NCI-H524 treated with DMSO at 0.1 percent for 48 hours (cell line): ENCODE measurements around the gene SLC35A4.
A peak's percentile ranks its signal among the peaks of the same experiment; 100 is the strongest.

ENCODE experiments used
- DNase-seq: peaks from one replicate; lab custom pipeline; 2025; lab: John Stamatoyannopoulos, UW

The SLC35A4 gene, protein sequence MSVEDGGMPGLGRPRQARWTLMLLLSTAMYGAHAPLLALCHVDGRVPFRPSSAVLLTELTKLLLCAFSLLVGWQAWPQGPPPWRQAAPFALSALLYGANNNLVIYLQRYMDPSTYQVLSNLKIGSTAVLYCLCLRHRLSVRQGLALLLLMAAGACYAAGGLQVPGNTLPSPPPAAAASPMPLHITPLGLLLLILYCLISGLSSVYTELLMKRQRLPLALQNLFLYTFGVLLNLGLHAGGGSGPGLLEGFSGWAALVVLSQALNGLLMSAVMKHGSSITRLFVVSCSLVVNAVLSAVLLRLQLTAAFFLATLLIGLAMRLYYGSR

DNA sequence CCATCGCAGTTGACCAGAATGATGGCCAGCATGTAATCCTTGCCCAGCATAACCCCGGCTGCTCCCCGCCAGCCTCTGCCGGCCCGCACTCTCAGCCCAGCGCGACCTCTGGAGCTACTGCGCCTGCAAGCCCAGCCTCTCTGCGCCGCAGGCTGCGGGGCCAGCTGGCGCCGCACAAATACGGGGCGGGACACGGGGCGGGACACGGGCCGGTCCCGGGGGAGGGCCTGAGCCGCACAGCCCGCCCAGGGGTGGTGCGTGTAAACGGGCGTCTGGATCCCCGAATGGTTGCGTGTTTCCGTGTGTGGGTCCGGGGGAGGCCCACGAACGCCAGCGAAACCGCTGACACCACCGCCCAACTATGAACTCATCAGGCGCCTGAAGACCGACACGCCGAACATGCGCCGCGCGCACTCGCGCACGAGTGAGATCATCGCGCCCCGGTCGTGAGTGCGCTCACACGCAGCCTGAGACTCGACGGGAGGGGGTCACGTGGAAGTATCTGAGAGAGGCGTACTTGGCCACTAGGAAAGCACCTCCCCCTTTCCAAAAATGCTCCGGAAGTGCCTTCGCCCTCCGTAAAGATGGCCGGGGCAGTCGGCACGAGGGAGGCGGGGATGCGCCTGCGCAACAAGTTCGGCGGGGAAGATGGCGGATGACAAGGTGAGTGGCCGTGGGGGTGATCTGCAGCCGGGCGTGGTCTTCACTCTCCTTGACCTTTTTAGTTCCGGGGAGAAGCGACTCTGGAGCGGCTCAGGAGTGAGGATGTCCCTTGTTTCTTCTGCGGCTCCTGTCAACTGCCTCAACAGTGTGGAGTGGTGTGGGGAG, at the start of gene SLC35A4, which contains the start of gene APBB3:
Gene SLC35A4 (plus strand): TSS at position 633 of the 828 bp plus-strand sequence. CDS start 2,342 bp downstream, outside the sequence.
Gene APBB3 (minus strand): TSS at position 403 of the 828 bp plus-strand sequence. CDS start 353 bp downstream, at position 50.
- DNase-seq = peak; percentile 88

DNA sequence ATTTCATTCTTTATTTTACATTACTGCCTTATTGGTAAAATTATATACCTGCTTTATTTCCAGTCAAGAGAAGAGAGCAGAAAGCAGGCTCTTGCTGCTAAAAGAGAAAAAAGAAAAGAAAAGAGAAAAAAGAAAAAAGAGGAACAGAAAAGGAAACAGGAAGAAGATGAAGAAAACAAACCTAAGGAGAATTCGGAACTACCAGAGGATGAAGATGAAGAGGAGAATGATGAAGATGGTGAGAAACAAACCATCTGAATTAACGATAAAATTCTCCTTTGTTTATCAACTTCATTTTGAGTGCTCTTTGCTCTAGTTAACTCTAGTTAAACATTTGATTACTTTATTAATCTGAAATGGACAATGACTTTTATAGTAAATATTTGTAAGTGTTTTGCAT, 40.6 kb upstream of the SLC35A4 start:
- DNase-seq = no peak

DNA sequence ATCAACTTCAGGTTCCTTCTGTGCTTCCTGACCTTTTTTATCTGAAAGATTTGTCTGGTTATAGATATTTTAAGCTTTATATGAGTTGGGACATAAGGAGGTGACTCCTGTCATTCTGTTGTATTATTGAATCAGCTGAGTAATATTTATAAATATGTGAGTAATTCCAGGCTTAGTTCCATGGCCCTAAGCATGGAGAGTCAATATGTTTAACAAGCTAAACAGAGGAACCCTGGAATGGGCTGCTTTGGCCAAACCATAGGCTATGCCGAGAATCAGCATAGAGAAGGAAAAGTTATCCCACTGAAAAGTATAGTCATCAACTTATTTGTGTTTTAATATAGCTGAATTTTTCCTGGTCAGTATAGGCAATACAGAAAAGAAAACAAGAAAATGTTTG, 24.4 kb upstream of the SLC35A4 start:
- no peak for DNase-seq

DNA sequence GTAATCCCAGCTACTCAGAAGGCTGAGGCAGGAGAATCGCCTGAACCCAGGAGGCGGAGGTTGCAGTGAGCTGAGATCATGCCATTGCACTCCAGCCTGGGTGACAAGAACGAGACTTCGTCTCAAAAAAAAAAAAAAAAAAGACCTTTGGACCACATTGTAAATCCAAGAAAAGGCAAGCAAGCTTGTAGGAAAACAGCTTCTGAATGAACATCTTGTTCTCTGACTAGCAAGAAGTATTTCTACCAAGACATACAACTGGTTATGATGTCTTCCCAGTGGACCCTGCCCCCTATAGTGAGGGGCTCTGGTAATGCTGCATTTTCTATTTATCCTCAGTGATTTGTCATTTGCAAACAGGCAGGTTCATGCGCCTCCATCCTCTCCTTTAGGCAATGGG, 21.7 kb upstream of the SLC35A4 start:
- DNase-seq = no peak

GRCh38 chr5:140544986-140545385, 19.6 kb upstream of the SLC35A4 start:
- no peak for DNase-seq

- DNase-seq = no peak
Observed at GRCh38 chr5:140545606-140546005, 19.0 kb upstream of the SLC35A4 start.

- DNase-seq = no peak
Observed at GRCh38 chr5:140546851-140547507, 17.6 kb upstream of the SLC35A4 start.

- DNase-seq = peak; percentile 3
Observed at GRCh38 chr5:140547508-140548299, 16.9 kb upstream of the SLC35A4 start, which contains the start of gene EIF4EBP3. Gene EIF4EBP3 (plus strand): TSS chr5:140547662. CDS start chr5:140547738, 76 bp downstream.

DNA sequence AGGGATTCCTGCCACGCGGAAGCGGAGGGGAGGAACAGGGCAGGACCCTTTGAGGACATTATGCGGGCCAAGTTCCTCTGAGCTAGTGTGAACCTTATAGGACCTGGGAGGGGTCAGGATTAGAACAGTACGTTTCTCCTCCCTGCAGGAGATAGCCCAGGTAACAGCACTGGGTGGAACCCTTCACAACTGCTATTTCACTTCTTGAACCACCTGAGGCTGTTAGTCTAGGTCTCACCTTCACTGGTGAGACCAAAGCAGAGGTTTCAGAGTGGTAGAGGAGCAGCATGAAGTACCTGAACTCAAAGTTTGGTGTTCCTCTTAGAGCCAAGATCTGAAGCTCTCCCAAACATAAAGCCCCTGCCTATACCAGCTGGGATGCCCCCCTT, 16.3 kb upstream of the SLC35A4 start:
- DNase-seq = no peak

GRCh38 chr5:140548791-140549190, 15.8 kb upstream of the SLC35A4 start:
- DNase-seq = no peak

GRCh38 chr5:140549237-140550144, 15.1 kb upstream of the SLC35A4 start:
- no peak for DNase-seq

GRCh38 chr5:140550147-140551079, 14.2 kb upstream of the SLC35A4 start:
- DNase-seq = no peak

- DNase-seq = no peak
Observed at GRCh38 chr5:140551872-140552271, 12.8 kb upstream of the SLC35A4 start.

- no peak for DNase-seq
Observed at GRCh38 chr5:140553657-140554056, 11.0 kb upstream of the SLC35A4 start.

DNA sequence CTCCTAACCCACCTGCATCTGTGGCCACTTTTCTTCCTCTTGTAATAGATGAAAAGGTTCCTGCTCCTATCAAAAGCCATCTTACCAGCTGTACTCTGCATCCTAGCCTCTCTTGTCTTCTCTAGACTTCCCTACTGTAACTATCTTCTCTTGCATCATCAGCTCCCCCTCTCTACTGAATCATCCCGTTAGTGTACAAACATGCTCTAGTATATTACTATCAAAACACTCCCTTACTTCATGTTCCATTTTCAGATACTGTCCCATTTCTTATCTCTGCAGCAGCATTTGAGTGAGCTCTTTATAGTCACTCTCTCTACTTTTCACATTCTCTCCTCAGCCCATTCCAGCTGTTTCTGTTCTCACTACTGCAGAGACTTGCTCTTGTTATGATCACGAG, 10.2 kb upstream of the SLC35A4 start:
- no peak for DNase-seq

- DNase-seq = no peak
Observed at GRCh38 chr5:140555747-140556312, 8.8 kb upstream of the SLC35A4 start.

DNA sequence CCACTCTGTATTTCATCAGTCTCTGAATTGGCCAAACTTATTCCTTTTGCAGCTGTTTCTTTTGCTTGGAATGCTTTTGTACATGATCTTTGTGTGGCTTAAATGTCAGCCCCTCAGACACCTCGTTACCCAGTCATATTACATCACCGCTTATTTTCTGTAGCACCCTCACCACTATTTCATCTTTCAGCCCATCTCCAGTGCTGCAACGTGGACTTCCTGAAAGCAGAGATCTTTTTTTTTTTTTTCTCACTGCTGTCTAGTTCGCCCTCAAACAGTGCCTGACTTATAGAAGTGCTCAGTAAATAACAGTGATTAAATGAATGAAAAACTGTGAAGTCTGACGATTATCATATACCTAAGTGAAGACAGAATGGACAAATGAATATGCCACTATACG, 8.2 kb upstream of the SLC35A4 start:
- DNase-seq = no peak

DNA sequence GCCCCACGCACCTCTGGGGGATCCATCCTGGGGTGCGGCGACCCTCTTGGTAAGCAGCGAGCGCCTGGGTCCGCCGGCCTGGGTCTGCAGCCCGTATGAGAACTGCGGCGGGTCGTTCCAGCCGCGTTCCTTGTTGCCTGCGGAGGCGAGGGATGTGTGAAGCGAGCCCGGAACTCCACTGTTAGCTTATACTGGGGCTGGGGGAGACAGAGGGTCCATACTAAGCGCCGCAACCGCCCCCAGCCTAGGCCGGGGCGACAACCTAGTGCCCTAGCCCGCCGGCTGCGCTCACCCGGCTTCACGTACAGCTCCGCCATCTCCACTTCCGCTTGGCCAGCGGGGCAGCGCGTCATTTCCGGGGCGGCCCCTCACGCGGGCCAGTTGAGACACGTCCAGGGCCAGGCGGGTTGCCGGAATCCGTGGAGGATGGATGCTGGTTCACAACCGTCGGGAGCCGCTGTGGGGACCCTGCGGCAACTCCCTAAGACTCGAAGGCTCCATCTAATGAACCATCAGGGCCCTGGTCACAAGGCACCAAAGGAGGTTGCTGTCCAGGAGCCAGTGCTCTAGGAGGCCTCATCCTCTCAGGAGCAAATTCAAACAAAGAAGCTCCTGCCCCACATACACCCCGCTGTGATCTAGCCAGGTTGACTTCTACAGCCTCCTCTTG, 7.4 kb upstream of the SLC35A4 start, which contains the start of gene SRA1:
Gene SRA1 (minus strand): TSS at position 338 of the 670 bp plus-strand sequence. CDS start 21 bp downstream, at position 317.
- peak; percentile 6 for DNase-seq
